ENCODE results near the gene LAMA5. TPM values are rescaled to one million over a fixed set of nuclear protein-coding genes. Genes with fewer than 3 reads are reported as not detected.

LAMA5 gene
- total and polyA plus RNA-seq, 5 donors from 2014 or later = 0.30 to 0.91 TPM; not detected in 3

DNA sequence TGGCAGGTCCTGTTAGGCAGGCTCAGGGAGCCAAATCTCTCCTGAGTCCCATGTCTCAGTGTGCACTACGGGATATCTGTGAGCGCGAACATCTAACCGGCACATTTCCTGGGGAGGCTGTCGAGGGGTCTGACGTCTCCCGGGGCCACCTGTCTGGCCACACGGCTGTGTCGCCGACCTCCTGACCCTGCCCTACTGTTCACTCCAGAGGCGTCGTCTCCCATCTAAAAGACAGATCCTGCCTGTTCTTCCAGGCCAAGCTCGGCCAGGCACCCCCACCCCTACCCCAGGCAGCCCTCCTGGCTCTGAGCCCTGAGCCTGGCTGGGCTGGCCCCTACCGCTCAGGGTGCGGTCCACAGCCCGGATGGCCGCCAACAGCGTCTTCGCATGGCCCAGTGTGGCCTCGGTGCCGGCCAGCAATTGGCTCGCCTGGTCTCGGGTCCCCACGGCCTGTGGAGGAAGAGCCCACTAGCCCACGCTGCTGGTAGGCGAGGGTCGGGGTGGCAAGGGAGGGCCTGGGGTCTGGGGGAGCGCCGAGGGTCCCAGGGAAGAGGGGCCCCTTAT is 47.7 kb downstream of the LAMA5 start:
- DNase-seq (no peak), ATAC-seq (ENCODE audit: low read depth in 2 of 2) (no peak)
- Histone ChIP-seq H3K4me1 (ENCODE audit: control insufficient read depth, insufficient read depth, low read length, poor library complexity, severe bottlenecking) (no peaks in the 10 kb centered on the region), H3K27ac (ENCODE audit: insufficient read depth, low read length, poor library complexity, severe bottlenecking) (no peak overlapping the region), H3K9me3 (ENCODE audit: control insufficient read depth in 2 of 2, low read length in 2 of 2) (no peaks in the 10 kb centered on the region), H3K36me3 (ENCODE audit: control insufficient read depth, insufficient read depth, low read length) (no peaks in the 10 kb centered on the region), H3K27me3 (ENCODE audit: control insufficient read depth, insufficient read depth, low read length) (no peaks in the 10 kb centered on the region), H3K4me3 (ENCODE audit: low read depth, low read length) (no peak overlapping the region)
- H3K9me3 Mint-ChIP-seq = no peaks in the 10 kb centered on the region
- H3K4me1 Mint-ChIP-seq = peaks cover 0 to 2% (median 0%) of the 10 kb centered on the region in 4 donors
- no peaks in the 10 kb centered on the region for H3K36me3 Mint-ChIP-seq
- H3K27ac Mint-ChIP-seq = no peak overlapping the region
- H3K4me3 Mint-ChIP-seq = no peak overlapping the region
- H3K27me3 Mint-ChIP-seq = peaks cover 4% of the 10 kb centered on the region

- Histone ChIP-seq H3K27ac (ENCODE audit: insufficient read depth, low read length, poor library complexity, severe bottlenecking) (no peak overlapping the region), H3K36me3 (ENCODE audit: control insufficient read depth, insufficient read depth, low read length) (no peaks in the 10 kb centered on the region), H3K9me3 (ENCODE audit: control insufficient read depth in 2 of 2, low read length in 2 of 2) (no peaks in the 10 kb centered on the region), H3K4me1 (ENCODE audit: control insufficient read depth, insufficient read depth, low read length, poor library complexity, severe bottlenecking) (no peaks in the 10 kb centered on the region), H3K4me3 (ENCODE audit: low read depth, low read length) (no peak overlapping the region), H3K27me3 (ENCODE audit: control insufficient read depth, insufficient read depth, low read length) (no peaks in the 10 kb centered on the region)
- H3K27ac Mint-ChIP-seq = peak overlapping the region in 1 of 3 donors; percentile 20
- ATAC-seq (ENCODE audit: low read depth in 2 of 2) (no peak), DNase-seq (no peak)
- peaks cover 0 to 2% (median 0%) of the 10 kb centered on the region in 4 donors for H3K4me1 Mint-ChIP-seq
- peaks cover 4% of the 10 kb centered on the region for H3K27me3 Mint-ChIP-seq
- H3K9me3 Mint-ChIP-seq = no peaks in the 10 kb centered on the region
- no peaks in the 10 kb centered on the region for H3K36me3 Mint-ChIP-seq
- peak overlapping the region in 1 of 4 donors; percentile 51 for H3K4me3 Mint-ChIP-seq
Measured at GRCh38 chr20:62318400-62319345, 48.4 kb downstream of the LAMA5 start.

DNA sequence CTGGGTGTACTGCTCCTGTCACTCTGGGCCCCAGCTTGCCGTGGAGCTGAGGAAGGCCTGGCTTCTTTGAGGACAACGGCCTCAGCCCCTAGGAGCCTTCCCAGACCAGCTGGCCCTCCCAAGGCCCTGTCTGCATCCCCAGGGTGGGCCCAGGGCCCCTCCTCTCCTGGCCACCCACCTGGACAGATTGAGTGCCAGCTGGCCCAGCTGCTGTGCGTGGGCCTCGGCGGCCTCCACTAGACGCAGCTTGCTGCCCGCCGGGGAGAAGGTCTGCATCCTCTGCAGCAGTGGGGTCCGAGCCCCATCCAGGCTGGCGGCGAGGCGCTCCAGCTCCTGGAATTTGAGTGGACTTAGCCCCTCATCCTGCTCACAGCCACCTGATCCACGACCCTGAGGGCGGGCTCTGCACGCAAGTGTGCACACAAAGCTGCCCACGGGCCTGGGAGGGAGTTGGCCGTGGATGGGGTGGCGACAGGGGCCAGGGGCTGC is 49.9 kb downstream of the LAMA5 start:
- no peak overlapping the region for H3K27ac Mint-ChIP-seq
- no peaks in the 10 kb centered on the region for H3K27me3 Mint-ChIP-seq
- no peaks in the 10 kb centered on the region for H3K4me1 ChIP-seq (ENCODE audit: control insufficient read depth, insufficient read depth, low read length, poor library complexity, severe bottlenecking)
- H3K4me3 Mint-ChIP-seq = no peak overlapping the region
- no peaks in the 10 kb centered on the region for H3K36me3 ChIP-seq (ENCODE audit: control insufficient read depth, insufficient read depth, low read length)
- DNase-seq = no peak
- peaks cover 0 to 2% (median 0%) of the 10 kb centered on the region in 4 donors for H3K4me1 Mint-ChIP-seq
- no peak overlapping the region for H3K4me3 ChIP-seq (ENCODE audit: low read depth, low read length)
- H3K9me3 ChIP-seq (ENCODE audit: control insufficient read depth in 2 of 2, low read length in 2 of 2) = no peaks in the 10 kb centered on the region
- H3K27me3 ChIP-seq (ENCODE audit: control insufficient read depth, insufficient read depth, low read length) = no peaks in the 10 kb centered on the region
- H3K9me3 Mint-ChIP-seq = no peaks in the 10 kb centered on the region
- no peak overlapping the region for H3K27ac ChIP-seq (ENCODE audit: insufficient read depth, low read length, poor library complexity, severe bottlenecking)
- no peaks in the 10 kb centered on the region for H3K36me3 Mint-ChIP-seq
- ATAC-seq (ENCODE audit: low read depth in 2 of 2) = no peak

DNA sequence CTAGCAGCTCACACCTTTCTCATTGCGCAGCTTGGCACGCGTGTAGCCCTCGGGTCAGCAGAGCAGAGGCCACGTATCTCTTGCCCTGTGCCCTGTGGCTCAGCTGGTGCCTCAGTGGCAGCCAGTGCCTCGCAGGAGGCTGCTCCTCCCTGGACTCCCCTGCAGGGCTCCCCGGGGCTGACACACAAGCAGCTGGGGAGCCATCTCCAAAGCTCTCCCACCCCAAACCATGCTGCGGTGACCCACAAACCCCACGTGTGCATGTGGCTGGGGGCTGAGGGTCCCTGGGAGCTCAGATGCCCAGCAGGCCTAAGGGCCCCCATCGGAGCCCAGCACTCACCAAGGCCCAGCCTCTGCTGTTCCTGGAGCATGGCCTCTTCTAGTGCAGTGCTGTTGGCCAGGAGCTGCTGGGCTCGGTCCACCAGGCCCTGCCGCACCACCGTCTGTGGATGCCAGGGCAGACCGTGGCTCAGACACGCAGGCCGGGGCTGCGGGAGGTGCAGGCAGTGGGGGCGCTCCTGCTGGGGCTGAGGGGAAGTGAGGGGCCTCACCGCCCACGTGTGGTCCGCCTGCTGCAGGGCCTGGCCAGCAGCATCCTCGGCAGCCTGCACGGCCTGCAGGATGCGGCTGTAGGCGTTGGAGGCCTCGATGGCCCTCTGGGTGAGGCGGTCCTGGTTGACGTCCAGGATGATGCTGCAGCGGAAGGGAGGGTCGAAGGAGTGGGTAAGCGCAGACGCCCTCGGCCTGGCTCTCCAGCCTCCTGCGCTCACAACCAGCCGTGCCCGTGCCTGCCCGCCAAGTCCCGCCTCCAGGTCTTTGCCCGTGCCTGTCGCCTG is 50.6 kb downstream of the LAMA5 start:
- H3K27ac Mint-ChIP-seq = no peak overlapping the region
- Histone ChIP-seq H3K4me1 (ENCODE audit: control insufficient read depth, insufficient read depth, low read length, poor library complexity, severe bottlenecking) (no peaks in the 10 kb centered on the region), H3K9me3 (ENCODE audit: control insufficient read depth in 2 of 2, low read length in 2 of 2) (no peaks in the 10 kb centered on the region), H3K27ac (ENCODE audit: insufficient read depth, low read length, poor library complexity, severe bottlenecking) (no peak overlapping the region), H3K4me3 (ENCODE audit: low read depth, low read length) (no peak overlapping the region), H3K27me3 (ENCODE audit: control insufficient read depth, insufficient read depth, low read length) (no peaks in the 10 kb centered on the region), H3K36me3 (ENCODE audit: control insufficient read depth, insufficient read depth, low read length) (no peaks in the 10 kb centered on the region)
- no peaks in the 10 kb centered on the region for H3K27me3 Mint-ChIP-seq
- ATAC-seq (ENCODE audit: low read depth in 2 of 2) = no peak
- no peaks in the 10 kb centered on the region for H3K36me3 Mint-ChIP-seq
- H3K4me1 Mint-ChIP-seq = peaks cover 0 to 2% (median 0%) of the 10 kb centered on the region in 4 donors
- no peak for DNase-seq
- H3K9me3 Mint-ChIP-seq = no peaks in the 10 kb centered on the region
- no peak overlapping the region for H3K4me3 Mint-ChIP-seq

DNA sequence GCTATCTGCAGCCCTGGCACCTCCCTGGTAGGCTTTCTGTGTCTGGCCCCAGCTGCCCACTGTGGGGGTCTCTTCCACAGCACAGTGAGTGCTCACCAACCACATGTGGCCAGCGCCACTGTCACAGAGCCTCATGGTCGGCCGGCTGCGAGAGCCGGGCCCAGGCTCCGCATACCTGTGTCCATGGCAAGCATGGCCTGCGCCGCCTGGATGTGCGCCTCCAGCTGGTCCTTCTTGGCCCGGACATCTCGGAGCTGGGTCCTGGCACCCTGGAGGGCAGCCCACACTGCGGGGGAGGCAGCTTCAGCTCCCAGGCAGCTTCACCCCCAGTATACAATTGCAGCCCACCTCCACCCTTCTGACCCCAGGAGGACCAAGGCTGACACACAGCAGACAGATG is 51.3 kb downstream of the LAMA5 start:
- Histone ChIP-seq H3K9me3 (ENCODE audit: control insufficient read depth in 2 of 2, low read length in 2 of 2) (no peaks in the 10 kb centered on the region), H3K27ac (ENCODE audit: insufficient read depth, low read length, poor library complexity, severe bottlenecking) (no peak overlapping the region), H3K4me1 (ENCODE audit: control insufficient read depth, insufficient read depth, low read length, poor library complexity, severe bottlenecking) (no peaks in the 10 kb centered on the region), H3K36me3 (ENCODE audit: control insufficient read depth, insufficient read depth, low read length) (no peaks in the 10 kb centered on the region), H3K4me3 (ENCODE audit: low read depth, low read length) (no peak overlapping the region), H3K27me3 (ENCODE audit: control insufficient read depth, insufficient read depth, low read length) (no peaks in the 10 kb centered on the region)
- H3K27ac Mint-ChIP-seq = no peak overlapping the region
- peaks cover 0 to 2% (median 0%) of the 10 kb centered on the region in 4 donors for H3K4me1 Mint-ChIP-seq
- no peaks in the 10 kb centered on the region for H3K9me3 Mint-ChIP-seq
- no peak overlapping the region for H3K4me3 Mint-ChIP-seq
- H3K36me3 Mint-ChIP-seq = no peaks in the 10 kb centered on the region
- DNase-seq (no peak), ATAC-seq (ENCODE audit: low read depth in 2 of 2) (no peak)
- H3K27me3 Mint-ChIP-seq = no peaks in the 10 kb centered on the region

DNA sequence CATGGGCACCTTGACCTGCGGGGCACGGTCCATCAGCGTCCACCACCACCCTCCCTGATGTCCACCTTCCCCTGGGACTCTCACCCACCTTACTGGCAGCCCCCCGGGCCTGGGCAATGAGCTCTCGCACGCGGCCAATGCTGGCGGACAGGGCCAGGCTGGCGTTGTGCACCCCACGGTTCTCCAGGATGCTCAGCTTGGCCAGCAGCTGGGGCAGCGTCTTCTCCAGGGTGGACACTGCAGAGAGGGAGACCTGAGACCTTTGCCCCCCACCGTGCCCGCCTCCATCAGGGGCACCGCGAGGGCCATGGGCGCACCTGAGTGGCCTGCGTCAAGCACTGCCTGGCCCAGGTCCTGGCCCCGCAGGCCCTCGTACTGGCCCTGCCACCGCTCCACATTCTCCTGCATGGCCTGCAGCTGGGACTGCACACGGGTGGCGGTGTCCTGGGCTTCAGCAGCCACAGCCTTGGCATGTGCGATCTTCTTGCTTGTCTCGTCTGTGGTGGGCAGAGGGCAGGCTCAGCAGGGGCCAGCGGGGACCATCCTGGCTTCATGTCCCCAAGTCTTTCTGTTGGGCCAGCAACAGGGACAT is 52.3 kb downstream of the LAMA5 start:
- no peaks in the 10 kb centered on the region for H3K9me3 ChIP-seq (ENCODE audit: control insufficient read depth in 2 of 2, low read length in 2 of 2)
- Mint-ChIP-seq H3K36me3 (no peaks in the 10 kb centered on the region), H3K27ac (no peak overlapping the region), H3K4me3 (no peak overlapping the region), H3K4me1 (peaks cover 0 to 2% (median 0%) of the 10 kb centered on the region in 4 donors), H3K27me3 (no peaks in the 10 kb centered on the region), H3K9me3 (no peaks in the 10 kb centered on the region)
- no peak overlapping the region for H3K27ac ChIP-seq (ENCODE audit: insufficient read depth, low read length, poor library complexity, severe bottlenecking)
- no peak overlapping the region for H3K4me3 ChIP-seq (ENCODE audit: low read depth, low read length)
- no peaks in the 10 kb centered on the region for H3K36me3 ChIP-seq (ENCODE audit: control insufficient read depth, insufficient read depth, low read length)
- no peaks in the 10 kb centered on the region for H3K27me3 ChIP-seq (ENCODE audit: control insufficient read depth, insufficient read depth, low read length)
- no peak for DNase-seq
- no peaks in the 10 kb centered on the region for H3K4me1 ChIP-seq (ENCODE audit: control insufficient read depth, insufficient read depth, low read length, poor library complexity, severe bottlenecking)
- ATAC-seq (ENCODE audit: low read depth in 2 of 2) = no peak

DNA sequence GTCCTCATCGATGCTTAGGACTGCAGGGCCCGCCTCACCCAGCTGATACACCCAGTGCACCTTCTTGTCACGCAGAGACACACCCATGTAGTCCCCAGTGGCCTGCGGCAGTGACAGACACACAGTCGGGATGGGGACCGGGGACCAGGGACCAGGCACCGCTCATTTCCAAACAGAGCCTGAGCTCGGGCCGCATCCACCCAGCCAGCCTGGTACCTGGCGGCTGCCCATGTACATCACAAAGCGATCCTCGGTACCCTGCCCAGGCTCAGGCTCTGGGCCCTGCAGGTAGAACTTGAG is 52.8 kb downstream of the LAMA5 start:
- no peaks in the 10 kb centered on the region for H3K36me3 Mint-ChIP-seq
- ATAC-seq (ENCODE audit: low read depth in 2 of 2) = no peak

More for the DNA sequence above, 52.8 kb downstream of the LAMA5 start:
- Histone ChIP-seq H3K9me3 (ENCODE audit: control insufficient read depth in 2 of 2, low read length in 2 of 2) (no peaks in the 10 kb centered on the region), H3K27ac (ENCODE audit: insufficient read depth, low read length, poor library complexity, severe bottlenecking) (no peak overlapping the region), H3K4me3 (ENCODE audit: low read depth, low read length) (no peak overlapping the region), H3K4me1 (ENCODE audit: control insufficient read depth, insufficient read depth, low read length, poor library complexity, severe bottlenecking) (no peaks in the 10 kb centered on the region), H3K27me3 (ENCODE audit: control insufficient read depth, insufficient read depth, low read length) (no peaks in the 10 kb centered on the region), H3K36me3 (ENCODE audit: control insufficient read depth, insufficient read depth, low read length) (no peaks in the 10 kb centered on the region)
- no peak overlapping the region for H3K27ac Mint-ChIP-seq
- H3K4me3 Mint-ChIP-seq = no peak overlapping the region
- H3K27me3 Mint-ChIP-seq = no peaks in the 10 kb centered on the region
- no peak for DNase-seq
- H3K9me3 Mint-ChIP-seq = no peaks in the 10 kb centered on the region
- H3K4me1 Mint-ChIP-seq = peaks cover 0 to 2% (median 0%) of the 10 kb centered on the region in 4 donors

All from CD4-positive, CD25-positive, alpha-beta regulatory T cell (primary cell).